Uterus (tissue), 4 donors: ENCODE measurements around the gene DGUOK. TPM values are rescaled to one million over a fixed set of nuclear protein-coding genes. Genes with fewer than 3 reads are reported as not detected.

Experiments used
- DNase-seq, 2 donors: peaks; one replicate each; pipeline ENCODE4 v3.0.0-alpha.2; 2019 to 2020
- H3K27ac ChIP-seq, 2 donors: fragments of 200-600 bp; sonication (generic); 1 replicate in 1 of 2; 2 replicates in 1 of 2; pipeline ENCODE4 v1.5.1; 2016 to 2018
- H3K27me3 ChIP-seq, 2 donors: fragments of 200-600 bp; sonication (generic); one replicate each; pipeline ENCODE4 v1.5.1; 2018 to 2019; ENCODE audit warnings: control low read depth in 1 of 2
- H3K36me3 ChIP-seq, 2 donors: fragments of 200-600 bp; sonication (generic); one replicate each; pipeline ENCODE4 v1.5.1; 2019; ENCODE audit warnings: control low read depth in 1 of 2
- H3K4me1 ChIP-seq, 2 donors: fragments of 200-600 bp; sonication (generic); one replicate each; pipeline ENCODE4 v1.5.1; 2018 to 2019; ENCODE audit warnings: control low read depth in 1 of 2
- H3K4me3 ChIP-seq, 2 donors: fragments of 200-600 bp; sonication (generic); 1 replicate in 1 of 2; 2 replicates in 1 of 2; pipeline ENCODE4 v1.5.1; 2018 to 2019; ENCODE audit warnings: mild to moderate bottlenecking in 1 of 2
- H3K9me3 ChIP-seq, 2 donors: fragments of 200-600 bp; sonication (generic); one replicate each; pipeline ENCODE4 v1.5.1; 2019; ENCODE audit warnings: control low read depth in 1 of 2
- CTCF ChIP-seq, 4 experiments: fragments of 200-600 bp in 2 of 4; fragments of 450-650 bp in 2 of 4; sonication (generic) in 2 of 4; IDR thresholded peaks; one replicate each; pipeline ENCODE4 v1.5.1; 2016 to 2019; ENCODE audit warnings: antibody characterized with exemption in 4 of 4, mild to moderate bottlenecking in 2 of 4, moderate library complexity in 1 of 4
- POLR2A ChIP-seq, 2 donors: fragments of 450-650 bp; IDR thresholded peaks; one replicate each; pipeline ENCODE4 v1.6.1; 2016; ENCODE audit warnings: antibody characterized with exemption in 2 of 2, mild to moderate bottlenecking in 1 of 2, moderate library complexity in 1 of 2
- intact Hi-C: fragments of 100-400 bp; cut with DNase I; formaldehyde crosslinking; loops from one replicate; pipeline ENCODE4 v1.15.1; 2023; ENCODE audit warnings: low total_unique reads
- total RNA-seq, 4 donors: library from RNA; depleted of rRNA in 3 of 4; stranded (reverse); fragments of >200 nt in 3 of 4; gene quantifications; one replicate each; pipeline versions ENCODE4 v1.1.0 to v1.2.4, GENCODE V29; 2014 to 2023
- donor health status: DM: yes; HTN: yes; CAD: no.

The DGUOK gene
- total RNA-seq, 4 donors from 2014 or later, result 43.6 to 128 (median 58.6) TPM

- DNase-seq, result no peak
- H3K9me3 ChIP-seq, result no peaks in the 10 kb centered on the region
- H3K4me1 ChIP-seq, result no peaks in the 10 kb centered on the region
- no peaks in the 10 kb centered on the region for H3K36me3 ChIP-seq
- intact Hi-C loops, result no loop called here
- H3K27ac ChIP-seq, result no peak overlapping the region
- TF ChIP-seq POLR2A (IDR thresholded peaks at IDR 0.05) (no peak), CTCF (IDR thresholded peaks at IDR 0.05) (no peak)
- H3K4me3 ChIP-seq, result no peak overlapping the region
- no peaks in the 10 kb centered on the region for H3K27me3 ChIP-seq
Observed at GRCh38 chr2:73944714-73945113, 18.0 kb downstream of the DGUOK start.

- Histone ChIP-seq H3K27ac (no peak overlapping the region), H3K4me3 (no peak overlapping the region), H3K36me3 (no peaks in the 10 kb centered on the region), H3K9me3 (no peaks in the 10 kb centered on the region), H3K27me3 (no peaks in the 10 kb centered on the region), H3K4me1 (no peaks in the 10 kb centered on the region)
- intact Hi-C loops, result no loop called here
- DNase-seq, result no peak
- TF ChIP-seq POLR2A (IDR thresholded peaks at IDR 0.05) (no peak), CTCF (IDR thresholded peaks at IDR 0.05) (no peak)
Observed at GRCh38 chr2:73946215-73946614, 19.5 kb downstream of the DGUOK start.

GRCh38 chr2:73946666-73947065 lies 20.0 kb downstream of the DGUOK start:
- Histone ChIP-seq H3K27ac (no peak overlapping the region), H3K4me1 (no peaks in the 10 kb centered on the region), H3K27me3 (no peaks in the 10 kb centered on the region), H3K9me3 (no peaks in the 10 kb centered on the region), H3K36me3 (no peaks in the 10 kb centered on the region), H3K4me3 (no peak overlapping the region)
- DNase-seq, result no peak
- TF ChIP-seq CTCF (IDR thresholded peaks at IDR 0.05), result no peak
- no peak for TF ChIP-seq POLR2A (IDR thresholded peaks at IDR 0.05)
- intact Hi-C loops, result no loop called here

GRCh38 chr2:73947412-73948018 lies 20.8 kb downstream of the DGUOK start:
- intact Hi-C loops, result no loop called here
- TF ChIP-seq CTCF (IDR thresholded peaks at IDR 0.05) (no peak), POLR2A (IDR thresholded peaks at IDR 0.05) (no peak)
- Histone ChIP-seq H3K4me1 (no peaks in the 10 kb centered on the region), H3K27me3 (no peaks in the 10 kb centered on the region), H3K36me3 (no peaks in the 10 kb centered on the region), H3K27ac (no peak overlapping the region), H3K9me3 (no peaks in the 10 kb centered on the region), H3K4me3 (no peak overlapping the region)
- DNase-seq, result no peak

GRCh38 chr2:73949802-73950201 lies 23.1 kb downstream of the DGUOK start:
- Histone ChIP-seq H3K36me3 (no peaks in the 10 kb centered on the region), H3K27ac (no peak overlapping the region), H3K27me3 (no peaks in the 10 kb centered on the region), H3K4me1 (no peaks in the 10 kb centered on the region), H3K4me3 (no peak overlapping the region), H3K9me3 (no peaks in the 10 kb centered on the region)
- DNase-seq, result no peak
- intact Hi-C loops, result no loop called here
- TF ChIP-seq CTCF (IDR thresholded peaks at IDR 0.05) (no peak), POLR2A (IDR thresholded peaks at IDR 0.05) (no peak)
